GM21423 (cell line): ENCODE data around the gene MEIKIN.

ENCODE experiments used
- ATAC-seq: cut with Tn5 transposase; IDR thresholded peaks from one replicate; pipeline ENCODE4 v1.9.1; 2021; ENCODE audit warnings: mild to moderate bottlenecking, moderate library complexity; ENCODE audit not compliant: unreplicated experiment

Gene MEIKIN, protein sequence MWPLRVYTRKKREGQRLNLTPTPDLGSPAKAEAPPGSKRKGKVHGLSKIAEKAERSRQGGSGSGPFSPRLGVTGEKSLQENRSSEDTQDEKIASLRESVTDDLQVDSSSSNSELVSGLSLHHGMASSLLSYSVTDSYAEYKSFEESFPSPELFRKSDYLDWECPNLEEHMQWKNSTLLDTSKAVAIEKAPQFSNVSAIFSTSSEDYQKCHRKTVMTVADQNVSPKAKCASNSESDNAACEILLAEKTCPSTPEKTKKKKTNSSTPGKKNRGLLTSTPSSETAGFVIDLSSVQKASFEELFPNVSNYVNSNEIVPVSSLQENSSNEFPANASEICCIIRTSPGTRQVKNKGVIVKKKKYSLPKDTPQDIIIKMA

DNA sequence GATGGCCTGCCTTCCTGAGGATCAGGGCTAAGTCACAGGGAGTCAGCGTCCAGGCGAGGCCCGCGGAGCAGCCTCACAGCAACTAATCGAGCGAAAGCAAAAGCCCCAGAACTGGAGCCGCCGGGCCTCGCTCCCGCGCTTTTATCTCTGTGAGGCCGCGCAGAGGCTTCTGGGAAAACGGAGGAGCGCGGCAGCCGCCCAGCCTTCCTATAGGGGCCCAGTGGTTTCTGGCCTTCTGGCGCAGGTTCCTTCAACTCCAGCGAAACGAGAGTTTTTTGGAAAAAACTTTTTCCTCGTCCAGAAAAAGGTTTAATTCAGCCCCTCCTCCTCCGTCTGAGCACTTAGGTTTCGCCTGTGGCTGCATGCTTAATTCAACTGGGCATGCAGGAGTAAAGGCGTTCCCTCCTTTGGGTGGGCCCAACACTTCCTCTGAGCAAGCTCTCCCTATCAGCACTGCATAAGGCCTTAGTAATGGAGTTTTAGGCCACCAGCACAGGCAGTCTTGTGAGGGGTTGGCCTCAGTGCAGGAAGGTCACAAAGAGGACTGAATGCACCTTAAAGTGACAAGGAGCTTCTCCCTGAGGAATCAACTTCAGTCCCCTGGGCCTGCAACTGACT is at the start of gene MEIKIN:
Gene MEIKIN (minus strand): TSS at position 113 of the 618 bp plus-strand sequence. CDS start 158 bp downstream, outside the sequence.
- no peak for ATAC-seq

GRCh38 chr5:131994533-131995226 is 49.2 kb upstream of the MEIKIN start:
- no peak for ATAC-seq

DNA sequence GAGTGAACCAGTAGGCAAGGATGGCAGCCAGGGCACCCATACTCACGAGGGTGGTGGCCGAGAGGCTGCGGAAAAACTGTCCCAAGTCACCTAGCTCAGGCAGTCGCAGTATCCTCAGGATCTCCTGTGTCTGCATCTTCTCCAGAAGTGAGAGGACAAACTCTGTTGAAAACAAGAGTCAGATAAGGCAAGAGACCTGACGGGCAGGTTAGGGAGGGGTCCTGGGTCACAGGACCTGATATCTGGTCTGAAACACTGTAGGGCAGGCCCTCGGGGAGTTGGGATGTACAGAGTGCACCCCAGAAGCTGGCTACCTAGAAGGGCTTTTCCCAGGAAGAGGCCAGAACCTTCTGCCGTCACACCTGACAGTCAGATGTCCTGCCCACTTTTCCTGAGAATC is 48.6 kb upstream of the MEIKIN start:
- no peak for ATAC-seq

DNA sequence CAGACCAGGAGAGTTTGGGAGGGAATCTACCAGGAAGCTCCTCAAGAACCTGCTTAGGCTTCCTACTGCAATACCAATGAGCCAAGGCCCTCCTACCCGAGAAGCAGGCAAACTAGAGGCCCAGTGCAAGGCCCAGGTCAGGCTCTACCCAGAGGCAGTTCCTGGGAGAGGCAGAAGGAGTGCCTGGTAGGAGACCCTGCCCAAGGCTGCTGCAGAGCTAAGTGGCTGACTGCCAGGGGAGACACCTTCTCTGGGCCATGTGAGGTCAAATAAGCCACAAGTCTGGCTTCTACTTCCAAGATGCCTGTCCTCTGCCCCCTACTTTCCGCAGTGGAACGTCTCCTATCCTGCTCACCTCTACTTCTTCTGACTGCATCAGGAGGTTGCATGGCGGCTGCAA is 48.2 kb upstream of the MEIKIN start:
- ATAC-seq = no peak

DNA sequence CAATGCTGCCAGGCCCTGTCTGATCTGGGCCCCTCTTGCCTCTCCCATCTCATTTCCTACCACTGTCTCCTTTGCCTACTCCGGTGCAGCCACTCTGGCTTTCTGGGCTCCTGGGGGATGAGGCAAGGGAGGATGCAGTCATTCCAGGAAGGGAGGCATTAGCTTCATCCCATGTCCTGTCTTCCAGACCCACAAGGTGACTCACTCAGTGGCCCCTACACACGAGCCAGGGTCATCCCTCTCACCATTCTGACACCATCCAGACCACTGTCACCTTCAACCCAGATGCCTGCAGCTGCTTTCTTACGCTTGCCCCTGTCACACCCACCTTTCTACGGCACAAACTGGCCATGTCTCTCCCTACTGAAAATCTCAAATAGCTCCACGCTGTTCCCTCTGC is 46.9 kb upstream of the MEIKIN start:
- ATAC-seq = no peak

DNA sequence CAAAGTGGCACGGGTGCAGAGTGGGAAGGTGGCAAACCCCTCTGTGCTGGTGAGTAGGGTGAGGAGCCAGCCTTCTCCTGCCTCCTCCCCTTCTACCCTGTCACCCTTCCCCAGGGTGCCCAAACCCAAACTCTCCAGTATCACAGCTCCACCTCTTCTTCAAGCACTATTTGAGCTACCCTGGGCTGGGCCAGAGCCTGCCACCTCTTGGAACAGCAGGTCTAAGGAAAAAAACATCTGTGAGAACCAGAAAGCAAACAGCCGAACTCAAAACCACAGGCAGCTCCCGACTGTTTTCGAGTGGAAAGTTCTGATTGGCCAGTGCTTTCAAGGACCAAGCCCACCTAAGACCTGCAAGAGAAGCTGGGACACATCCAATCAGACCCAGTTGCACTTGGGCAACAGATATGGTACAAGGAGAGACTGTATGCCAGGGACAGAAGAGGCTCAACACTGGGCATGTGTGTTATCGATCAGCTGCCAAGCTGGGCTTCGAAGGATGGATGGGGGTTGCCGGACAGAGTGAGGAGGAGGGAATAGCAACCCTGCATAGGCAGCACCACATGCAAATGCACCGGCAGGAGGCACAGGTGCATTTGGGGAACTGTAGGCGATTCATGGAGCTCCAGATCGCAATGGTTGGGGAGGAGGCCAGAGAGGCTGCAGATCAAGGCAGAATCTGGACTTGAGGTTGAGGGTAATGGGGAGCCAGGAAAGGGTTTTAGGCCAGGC is 46.3 kb upstream of the MEIKIN start:
- ATAC-seq = no peak

DNA sequence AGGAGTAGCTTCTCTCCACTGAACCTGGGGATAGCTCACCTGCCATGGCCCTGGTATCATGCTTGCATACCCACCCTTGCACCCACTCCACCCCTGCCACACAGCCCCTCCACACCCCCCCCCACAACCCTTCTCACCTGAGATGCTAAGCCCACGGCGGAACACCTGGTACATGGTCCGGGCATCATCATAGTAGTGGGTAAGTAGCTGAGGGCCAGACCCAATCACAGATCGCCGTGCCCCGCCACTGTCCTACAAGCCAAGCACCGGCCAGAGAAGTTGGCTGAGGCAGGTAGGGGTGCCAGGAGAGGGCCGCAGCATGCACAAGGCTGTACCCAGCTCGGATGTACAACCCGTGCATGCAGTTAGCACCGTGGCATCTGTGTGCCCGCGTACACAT is 45.3 kb upstream of the MEIKIN start:
- ATAC-seq = no peak

- ATAC-seq = no peak
These were observed 43.1 kb upstream of the MEIKIN start for GRCh38 chr5:131988601-131989000.

DNA sequence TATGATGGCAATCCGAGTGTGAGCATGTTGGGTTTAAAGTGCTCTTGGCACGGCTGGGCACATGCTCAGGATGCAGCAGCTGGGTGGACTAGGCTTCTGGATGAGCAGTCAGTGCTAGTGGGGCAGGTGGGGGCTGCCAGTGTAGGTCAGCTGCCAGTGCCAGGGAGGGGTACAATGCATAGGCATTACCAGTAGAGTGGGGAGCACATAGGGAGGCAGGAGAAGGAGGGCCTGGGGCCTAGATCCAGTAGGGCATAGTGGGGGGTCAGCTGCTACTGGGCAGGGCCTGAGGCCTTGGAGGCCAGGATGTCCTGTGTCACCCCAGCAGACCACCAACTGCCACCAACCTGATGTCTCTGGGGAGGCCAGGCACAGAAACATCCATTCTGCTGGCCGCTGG is 41.8 kb upstream of the MEIKIN start:
- no peak for ATAC-seq

DNA sequence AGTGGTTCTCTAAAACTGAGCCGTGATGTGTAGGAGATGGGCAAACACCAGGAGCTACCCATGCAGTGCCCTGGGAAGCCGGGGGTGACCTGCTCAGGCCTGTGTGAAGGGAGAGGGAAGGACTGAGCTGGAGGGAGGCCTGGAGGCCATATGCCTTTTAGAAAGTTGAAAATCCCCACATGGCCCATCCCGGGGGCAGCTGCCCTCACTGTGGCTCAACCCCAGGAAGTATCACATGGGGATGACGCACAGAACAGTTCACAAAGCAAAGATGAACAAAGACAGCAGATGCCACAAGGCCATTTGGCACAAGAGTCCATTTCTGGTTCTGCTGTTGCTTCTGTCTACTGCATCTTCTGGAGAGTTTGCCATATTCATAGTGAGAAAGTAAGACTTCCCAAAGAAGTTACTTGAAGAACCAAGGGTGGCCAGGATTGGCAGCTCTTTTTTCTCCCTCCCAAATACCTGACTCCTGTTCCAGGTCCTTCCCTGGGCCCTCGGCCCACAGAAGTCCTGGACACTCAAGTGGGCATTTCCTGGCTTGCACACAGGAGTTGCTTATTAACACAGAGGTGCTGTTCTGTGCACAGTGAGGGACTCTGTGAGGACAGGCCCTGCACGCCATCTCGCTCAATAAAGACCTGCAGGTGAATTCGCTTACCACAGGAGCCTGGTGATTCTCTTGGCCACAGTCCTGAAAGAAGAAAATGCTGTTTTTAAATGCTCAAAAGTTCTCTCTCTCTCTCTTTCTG is 40.9 kb upstream of the MEIKIN start:
- no peak for ATAC-seq

DNA sequence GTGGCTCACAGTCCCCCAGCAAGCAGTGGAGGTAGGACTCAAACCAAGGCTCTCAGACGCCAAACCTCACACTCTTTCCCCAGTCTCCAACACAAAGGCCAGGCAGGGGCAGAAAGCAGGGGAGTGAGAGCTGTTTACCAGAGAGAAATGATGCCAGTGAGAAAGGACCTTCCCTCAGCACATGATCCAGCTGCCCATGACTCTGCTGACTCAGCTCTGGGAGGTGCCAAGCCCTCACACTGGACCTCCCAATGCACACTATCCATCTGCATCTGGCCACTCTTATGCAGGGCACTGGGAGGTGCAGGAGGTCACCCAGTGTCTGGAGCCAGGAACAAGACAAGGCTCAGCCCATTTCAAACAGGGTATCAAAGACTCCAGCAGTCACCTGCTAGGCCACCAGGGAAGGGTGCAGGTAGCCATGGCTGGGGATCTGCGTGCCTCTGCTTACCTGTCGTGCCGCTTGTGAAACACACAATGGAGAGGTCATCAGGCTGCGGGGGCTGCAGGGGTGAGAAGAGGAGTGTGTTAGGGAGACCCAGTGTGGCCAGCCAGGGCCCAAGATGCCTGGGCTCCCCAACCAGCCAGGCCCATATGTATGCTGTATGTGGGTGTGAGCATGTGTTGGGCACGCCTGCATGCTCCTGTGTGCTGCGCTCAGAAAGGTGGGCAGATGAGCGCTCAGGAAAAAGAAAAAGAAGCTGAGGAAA is 39.6 kb upstream of the MEIKIN start:
- ATAC-seq = no peak

GRCh38 chr5:131983244-131983771 is 37.8 kb upstream of the MEIKIN start:
- no peak for ATAC-seq

- ATAC-seq = no peak
These were observed 36.1 kb upstream of the MEIKIN start for GRCh38 chr5:131981516-131981915.

DNA sequence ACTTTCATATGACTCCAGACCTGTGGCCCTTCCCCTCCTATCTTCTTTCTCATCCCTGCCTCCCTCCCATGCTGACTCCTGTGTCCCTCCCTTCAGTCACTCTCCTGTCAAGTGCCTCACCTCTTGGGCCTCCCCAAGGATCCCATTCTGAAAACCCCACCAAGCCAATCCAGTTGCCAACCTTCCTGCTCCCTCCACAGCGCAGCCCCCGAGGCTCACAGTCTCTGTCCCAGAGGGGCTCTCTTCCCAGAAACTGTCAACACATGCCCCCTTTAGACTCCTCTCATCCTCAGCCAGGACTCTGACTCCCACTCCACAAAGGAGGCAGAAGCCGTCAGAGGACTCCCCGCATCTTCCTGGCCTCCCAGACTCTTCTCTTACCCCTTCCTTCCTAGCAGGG is 35.2 kb upstream of the MEIKIN start:
- ATAC-seq = no peak

- ATAC-seq = no peak
These were observed 34.4 kb upstream of the MEIKIN start for GRCh38 chr5:131979816-131980215.

DNA sequence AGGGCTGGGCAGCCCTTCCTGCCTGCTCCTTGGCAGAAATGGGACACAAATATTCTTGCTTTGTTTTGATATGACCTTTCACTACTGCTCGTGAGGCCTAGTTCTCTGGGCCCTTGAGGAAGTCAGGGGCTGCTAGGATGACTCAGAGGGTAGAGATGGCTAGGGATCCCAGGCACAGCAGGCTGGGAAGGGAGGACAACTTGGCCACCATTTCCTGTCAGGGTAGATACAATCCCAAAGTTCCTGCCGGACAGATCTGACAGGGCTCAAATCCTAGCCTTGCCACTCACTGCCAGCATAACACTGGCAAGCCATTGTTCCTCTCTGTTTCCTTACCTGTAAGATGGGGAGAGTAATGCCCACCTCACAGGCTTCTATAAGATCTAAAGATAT is 31.7 kb upstream of the MEIKIN start:
- ATAC-seq = no peak

GRCh38 chr5:131976414-131977211 is 31.1 kb upstream of the MEIKIN start:
- ATAC-seq = no peak

- no peak for ATAC-seq
These were observed 29.7 kb upstream of the MEIKIN start for GRCh38 chr5:131974956-131975726.
